ENCODE data around the gene STXBP2. TPM values are rescaled to one million over a fixed set of nuclear protein-coding genes. Genes with fewer than 3 reads are reported as not detected.

Gene STXBP2
- total and polyA plus RNA-seq, 9 of the 15 experiments (the other 6 are each of a cell fraction or from before 2014, with no cell fraction given), result 2.5 to 163 (median 71.3) TPM

DNA sequence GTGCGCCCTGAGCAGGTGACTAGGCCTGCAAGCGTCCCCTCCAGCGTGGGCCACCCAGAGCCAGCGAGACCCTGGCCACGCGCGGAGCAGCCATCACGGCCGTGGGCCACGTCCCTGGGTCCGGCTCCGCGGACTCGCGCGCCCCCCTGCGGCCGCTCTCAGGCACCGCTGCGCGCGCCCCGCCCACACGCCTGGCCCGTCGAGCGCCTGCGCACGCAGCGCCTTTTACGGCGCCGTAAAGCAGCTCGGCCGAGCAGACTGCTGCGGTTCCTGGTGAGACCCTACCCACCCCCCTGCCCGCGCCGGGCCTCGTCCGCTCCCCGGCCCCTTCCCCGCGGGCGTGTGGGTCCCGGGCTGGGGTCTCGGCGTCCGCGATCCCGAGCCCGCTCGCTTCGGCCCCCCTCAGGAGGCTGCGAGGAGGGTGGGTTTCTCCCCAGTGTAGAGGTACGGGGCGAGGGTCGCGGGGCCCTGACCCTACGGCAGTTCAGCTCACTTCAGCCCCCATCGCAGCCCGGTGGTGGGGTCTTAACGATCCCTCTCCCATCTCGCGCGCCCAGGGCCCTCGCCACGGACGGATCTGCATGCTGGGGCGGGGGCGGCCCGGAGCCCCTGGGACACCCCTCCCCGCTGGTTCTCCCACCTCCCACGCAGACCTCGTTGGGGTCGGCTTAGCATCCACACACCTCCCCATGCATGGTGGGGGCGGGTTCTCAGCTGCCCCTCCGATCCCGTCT, 43.9 kb downstream of the STXBP2 start, which contains the start of gene TRAPPC5 (continued):
- TF ChIP-seq, protein P1, sequence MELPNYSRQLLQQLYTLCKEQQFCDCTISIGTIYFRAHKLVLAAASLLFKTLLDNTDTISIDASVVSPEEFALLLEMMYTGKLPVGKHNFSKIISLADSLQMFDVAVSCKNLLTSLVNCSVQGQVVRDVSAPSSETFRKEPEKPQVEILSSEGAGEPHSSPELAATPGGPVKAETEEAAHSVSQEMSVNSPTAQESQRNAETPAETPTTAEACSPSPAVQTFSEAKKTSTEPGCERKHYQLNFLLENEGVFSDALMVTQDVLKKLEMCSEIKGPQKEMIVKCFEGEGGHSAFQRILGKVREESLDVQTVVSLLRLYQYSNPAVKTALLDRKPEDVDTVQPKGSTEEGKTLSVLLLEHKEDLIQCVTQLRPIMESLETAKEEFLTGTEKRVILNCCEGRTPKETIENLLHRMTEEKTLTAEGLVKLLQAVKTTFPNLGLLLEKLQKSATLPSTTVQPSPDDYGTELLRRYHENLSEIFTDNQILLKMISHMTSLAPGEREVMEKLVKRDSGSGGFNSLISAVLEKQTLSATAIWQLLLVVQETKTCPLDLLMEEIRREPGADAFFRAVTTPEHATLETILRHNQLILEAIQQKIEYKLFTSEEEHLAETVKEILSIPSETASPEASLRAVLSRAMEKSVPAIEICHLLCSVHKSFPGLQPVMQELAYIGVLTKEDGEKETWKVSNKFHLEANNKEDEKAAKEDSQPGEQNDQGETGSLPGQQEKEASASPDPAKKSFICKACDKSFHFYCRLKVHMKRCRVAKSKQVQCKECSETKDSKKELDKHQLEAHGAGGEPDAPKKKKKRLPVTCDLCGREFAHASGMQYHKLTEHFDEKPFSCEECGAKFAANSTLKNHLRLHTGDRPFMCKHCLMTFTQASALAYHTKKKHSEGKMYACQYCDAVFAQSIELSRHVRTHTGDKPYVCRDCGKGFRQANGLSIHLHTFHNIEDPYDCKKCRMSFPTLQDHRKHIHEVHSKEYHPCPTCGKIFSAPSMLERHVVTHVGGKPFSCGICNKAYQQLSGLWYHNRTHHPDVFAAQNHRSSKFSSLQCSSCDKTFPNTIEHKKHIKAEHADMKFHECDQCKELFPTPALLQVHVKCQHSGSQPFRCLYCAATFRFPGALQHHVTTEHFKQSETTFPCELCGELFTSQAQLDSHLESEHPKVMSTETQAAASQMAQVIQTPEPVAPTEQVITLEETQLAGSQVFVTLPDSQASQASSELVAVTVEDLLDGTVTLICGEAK (IDR thresholded peaks at IDR 0.05), result 0 out of 2 replicates have a peak, but pooled peaks have one; percentile 24
- TF ChIP-seq, protein P1 (CRISPR knock-in tag; IDR thresholded peaks at IDR 0.05), result no peak
- no peak for TF ChIP-seq FOXK2 (conservative IDR thresholded peaks at IDR 0.05 in 1 of 2, IDR thresholded peaks at IDR 0.05 in 1 of 2; ENCODE audit: low read depth in 2 of 2)
- TF ChIP-seq, protein P2, sequence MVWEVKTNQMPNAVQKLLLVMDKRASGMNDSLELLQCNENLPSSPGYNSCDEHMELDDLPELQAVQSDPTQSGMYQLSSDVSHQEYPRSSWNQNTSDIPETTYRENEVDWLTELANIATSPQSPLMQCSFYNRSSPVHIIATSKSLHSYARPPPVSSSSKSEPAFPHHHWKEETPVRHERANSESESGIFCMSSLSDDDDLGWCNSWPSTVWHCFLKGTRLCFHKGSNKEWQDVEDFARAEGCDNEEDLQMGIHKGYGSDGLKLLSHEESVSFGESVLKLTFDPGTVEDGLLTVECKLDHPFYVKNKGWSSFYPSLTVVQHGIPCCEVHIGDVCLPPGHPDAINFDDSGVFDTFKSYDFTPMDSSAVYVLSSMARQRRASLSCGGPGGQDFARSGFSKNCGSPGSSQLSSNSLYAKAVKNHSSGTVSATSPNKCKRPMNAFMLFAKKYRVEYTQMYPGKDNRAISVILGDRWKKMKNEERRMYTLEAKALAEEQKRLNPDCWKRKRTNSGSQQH (CRISPR knock-in tag; IDR thresholded peaks at IDR 0.05), result no peak
- no peak for TF ChIP-seq DMBX1 (CRISPR knock-in tag; IDR thresholded peaks at IDR 0.05; ENCODE audit: borderline replicate concordance)
- no peak for TF ChIP-seq HMG20B (CRISPR knock-in tag; IDR thresholded peaks at IDR 0.05)
- peak; percentile 70 for TF ChIP-seq CXXC5 (CRISPR knock-in tag; IDR thresholded peaks at IDR 0.05)
- TF ChIP-seq ATF1 (CRISPR knock-in tag; IDR thresholded peaks at IDR 0.05), result no peak
- peak; percentile 59 for TF ChIP-seq ATF1 (tag; IDR thresholded peaks at IDR 0.05)
- TF ChIP-seq, protein P3, sequence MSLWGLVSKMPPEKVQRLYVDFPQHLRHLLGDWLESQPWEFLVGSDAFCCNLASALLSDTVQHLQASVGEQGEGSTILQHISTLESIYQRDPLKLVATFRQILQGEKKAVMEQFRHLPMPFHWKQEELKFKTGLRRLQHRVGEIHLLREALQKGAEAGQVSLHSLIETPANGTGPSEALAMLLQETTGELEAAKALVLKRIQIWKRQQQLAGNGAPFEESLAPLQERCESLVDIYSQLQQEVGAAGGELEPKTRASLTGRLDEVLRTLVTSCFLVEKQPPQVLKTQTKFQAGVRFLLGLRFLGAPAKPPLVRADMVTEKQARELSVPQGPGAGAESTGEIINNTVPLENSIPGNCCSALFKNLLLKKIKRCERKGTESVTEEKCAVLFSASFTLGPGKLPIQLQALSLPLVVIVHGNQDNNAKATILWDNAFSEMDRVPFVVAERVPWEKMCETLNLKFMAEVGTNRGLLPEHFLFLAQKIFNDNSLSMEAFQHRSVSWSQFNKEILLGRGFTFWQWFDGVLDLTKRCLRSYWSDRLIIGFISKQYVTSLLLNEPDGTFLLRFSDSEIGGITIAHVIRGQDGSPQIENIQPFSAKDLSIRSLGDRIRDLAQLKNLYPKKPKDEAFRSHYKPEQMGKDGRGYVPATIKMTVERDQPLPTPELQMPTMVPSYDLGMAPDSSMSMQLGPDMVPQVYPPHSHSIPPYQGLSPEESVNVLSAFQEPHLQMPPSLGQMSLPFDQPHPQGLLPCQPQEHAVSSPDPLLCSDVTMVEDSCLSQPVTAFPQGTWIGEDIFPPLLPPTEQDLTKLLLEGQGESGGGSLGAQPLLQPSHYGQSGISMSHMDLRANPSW (CRISPR knock-in tag; IDR thresholded peaks at IDR 0.05), result 0 out of 2 replicates have a peak, but pooled peaks have one; percentile 39
- no peak for TF ChIP-seq SREBF2 (CRISPR knock-in tag; IDR thresholded peaks at IDR 0.05)
- TF ChIP-seq, protein P4, sequence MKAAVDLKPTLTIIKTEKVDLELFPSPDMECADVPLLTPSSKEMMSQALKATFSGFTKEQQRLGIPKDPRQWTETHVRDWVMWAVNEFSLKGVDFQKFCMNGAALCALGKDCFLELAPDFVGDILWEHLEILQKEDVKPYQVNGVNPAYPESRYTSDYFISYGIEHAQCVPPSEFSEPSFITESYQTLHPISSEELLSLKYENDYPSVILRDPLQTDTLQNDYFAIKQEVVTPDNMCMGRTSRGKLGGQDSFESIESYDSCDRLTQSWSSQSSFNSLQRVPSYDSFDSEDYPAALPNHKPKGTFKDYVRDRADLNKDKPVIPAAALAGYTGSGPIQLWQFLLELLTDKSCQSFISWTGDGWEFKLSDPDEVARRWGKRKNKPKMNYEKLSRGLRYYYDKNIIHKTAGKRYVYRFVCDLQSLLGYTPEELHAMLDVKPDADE (conservative IDR thresholded peaks at IDR 0.05; ENCODE audit: control insufficient read depth, low read depth, low read length), result no peak
- no peak for TF ChIP-seq TAF7 (tag; IDR thresholded peaks at IDR 0.05)
